Gastrocnemius medialis (tissue), 4 donors: ENCODE results near the gene TMX3.

Experiments
- CTCF ChIP-seq, 5 experiments: fragments of 450-650 bp in 3 of 5; fragments of 200-600 bp in 2 of 5; sonication (generic) in 2 of 5; IDR thresholded peaks in 4 of 5; conservative IDR thresholded peaks in 1 of 5; 1 replicate in 4 of 5; 2 replicates in 1 of 5; pipeline ENCODE4 v1.5.1; 2016 to 2019; ENCODE audit warnings: antibody characterized with exemption in 5 of 5, mild to moderate bottlenecking in 3 of 5, moderate library complexity in 3 of 5
- POLR2A ChIP-seq, 2 donors: fragments of 450-650 bp; IDR thresholded peaks; one replicate each; pipeline ENCODE4 v1.6.1; 2017; ENCODE audit warnings: antibody characterized with exemption in 2 of 2, mild to moderate bottlenecking in 2 of 2, moderate library complexity in 2 of 2

- no peak for TF ChIP-seq POLR2A (IDR thresholded peaks at IDR 0.05)
- no peak for TF ChIP-seq CTCF (IDR thresholded peaks at IDR 0.05 in 4 of 5, conservative IDR thresholded peaks at IDR 0.05 in 1 of 5)
These were observed 7.3 kb downstream of the TMX3 start for GRCh38 chr18:68707646-68708045.
